DND-41 (cell line): ENCODE measurements around the gene SLC25A21.

Experiments
- CTCF ChIP-seq: IDR thresholded peaks from 2 replicates; pipeline ENCODE4 v1.5.1; 2012; ENCODE audit warnings: borderline replicate concordance, low read length, moderate library complexity, mild to moderate bottlenecking; ENCODE audit not compliant: poor library complexity, severe bottlenecking; ENCODE audit errors: extremely low read depth
- EZH2 ChIP-seq: IDR thresholded peaks from 3 replicates; pipeline ENCODE4 v1.6.1; 2012; ENCODE audit warnings: borderline replicate concordance, low read depth, mild to moderate bottlenecking, moderate library complexity, low read length, inconsistent platforms; ENCODE audit not compliant: severe bottlenecking

DNA sequence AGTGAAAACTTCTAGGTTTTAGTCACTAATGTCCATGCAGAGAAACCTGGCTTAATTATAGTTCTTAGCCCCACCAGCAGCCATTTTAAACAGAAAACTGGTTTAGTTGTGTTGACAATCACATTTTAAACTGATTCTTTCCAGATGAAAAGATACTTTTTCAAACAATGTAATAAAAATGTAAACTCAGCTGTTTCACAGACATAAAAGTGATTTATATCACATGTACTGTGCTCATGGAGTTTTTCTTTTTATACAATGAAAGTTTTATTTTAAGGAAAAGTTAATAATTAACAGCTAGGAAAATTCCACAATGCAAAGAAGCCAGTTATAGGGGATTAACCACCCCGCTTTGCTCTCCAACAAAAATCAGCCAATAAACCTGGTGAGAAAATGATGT is 381.0 kb downstream of the SLC25A21 start:
- TF ChIP-seq CTCF (no peak), EZH2 (no peak)
